K562 (cell line): Measurements from ENCODE around the gene MYO16. TPM values are rescaled to one million over a fixed set of nuclear protein-coding genes. Genes with fewer than 3 reads are reported as not detected.

ENCODE experiments used
- ATAC-seq: fragments of 200-7000 bp; cut with Tn5 transposase; 3 replicates; pipeline ENCODE4 v1.9.1; 2020; ENCODE audit warnings: moderate library complexity
- BruUV-seq: library from RNA; stranded (reverse); fragments of 400-500 nt; replicated peaks from 2 replicates; lab custom pipeline; 2021; lab: Mats Ljungman, UMichigan
- CTCF ChIA-PET: fragments of 300-600 bp; formaldehyde crosslinking; extraction: SDS; loops from one replicate; lab custom pipeline; 2021; ENCODE audit warnings: low intra/inter-chr PET ratio; lab: Yijun Ruan, JAX
- POLR2A ChIA-PET: fragments of 300-600, 350-650 bp; sonication (Branson Sonifier 250); formaldehyde crosslinking; extraction: SDS; loops from one replicate; lab custom pipeline; 2021; ENCODE audit warnings: antibody characterized with exemption, inconsistent platforms; lab: Yijun Ruan, JAX
- DNase-seq, 4 experiments: peaks; one replicate each; pipeline versions ENCODE4 v3.0.0 to v3.0.0-alpha.2; 2011 to 2018; ENCODE audit warnings: low spot score in 3 of 4, mixed read lengths in 3 of 4; ENCODE audit errors: extremely low read depth in 1 of 4
- FAIRE-seq: peaks from 2 replicates; lab custom pipeline; 2011; peaks lifted over from hg19 to GRCh38; lab: Jason Lieb, UNC
- H2AFZ ChIP-seq: 2 replicates; pipeline ENCODE4 v1.6.0; 2011; ENCODE audit warnings: low read depth, low read length, control low read depth, inconsistent platforms
- H3K27ac ChIP-seq: fragments of 200-600 bp; 3 replicates; pipeline ENCODE4 v1.8.0; 2011; ENCODE audit warnings: low read depth, mild to moderate bottlenecking, control low read depth, inconsistent platforms, low read length, moderate library complexity, mixed read lengths; ENCODE audit errors: extremely low read depth
- H3K27me3 ChIP-seq, 2 experiments: fragments of 300-600 bp in 1 of 2; 2 replicates in 1 of 2; 3 replicates in 1 of 2; pipeline versions ENCODE4 v1.6.0 to v1.8.0; 2011; ENCODE audit warnings: inconsistent platforms in 2 of 2, low read length in 2 of 2, mild to moderate bottlenecking in 1 of 2, mixed read lengths in 1 of 2, moderate library complexity in 1 of 2; ENCODE audit not compliant: control insufficient read depth in 2 of 2, insufficient read depth in 2 of 2
- H3K36me3 ChIP-seq: fragments of 300-600 bp; 3 replicates; pipeline ENCODE4 v1.8.0; 2011; ENCODE audit warnings: mild to moderate bottlenecking, low read length, inconsistent platforms; ENCODE audit not compliant: control insufficient read depth, insufficient read depth
- H3K4me1 ChIP-seq, 2 experiments: fragments of 200-600 bp in 1 of 2; replicated peaks in 1 of 2; 2 replicates in 1 of 2; 3 replicates in 1 of 2; pipeline versions ENCODE4 v1.5.1 to v1.8.0; 2011; ENCODE audit warnings: inconsistent platforms in 2 of 2, low read length in 2 of 2, mild to moderate bottlenecking in 1 of 2, mixed read lengths in 1 of 2, moderate library complexity in 1 of 2; ENCODE audit not compliant: control insufficient read depth in 2 of 2, insufficient read depth in 2 of 2
- H3K4me2 ChIP-seq: 2 replicates; pipeline ENCODE4 v1.6.1; 2011; ENCODE audit warnings: low read length, control low read depth, inconsistent platforms, mixed read lengths; ENCODE audit not compliant: insufficient read depth
- H3K4me3 ChIP-seq: fragments of 200-600 bp; sonication (generic), shearing (Covaris generic); 2 replicates; pipeline ENCODE4 v1.5.1; 2016; ENCODE audit warnings: control low read depth, inconsistent platforms
- H3K79me2 ChIP-seq: fragments of 200-600 bp; 3 replicates; pipeline ENCODE4 v1.8.0; 2011; ENCODE audit warnings: low read length, inconsistent platforms; ENCODE audit not compliant: control insufficient read depth, insufficient read depth
- H3K9ac ChIP-seq, 2 experiments: 2 replicates each; pipeline versions ENCODE4 v1.6.0 to v1.6.1; 2011; ENCODE audit warnings: low read depth in 2 of 2, low read length in 2 of 2, control low read depth in 1 of 2, inconsistent platforms in 1 of 2, mild to moderate bottlenecking in 1 of 2, mixed read lengths in 1 of 2; ENCODE audit not compliant: insufficient read depth in 1 of 2
- H3K9me1 ChIP-seq: one replicate; pipeline ENCODE4 v1.6.0; 2011; ENCODE audit warnings: inconsistent platforms, mild to moderate bottlenecking, low read length, moderate library complexity; ENCODE audit not compliant: control insufficient read depth, insufficient read depth
- H3K9me3 ChIP-seq: replicated peaks from 2 replicates; pipeline ENCODE4 v1.5.1; 2011; ENCODE audit warnings: low read depth, low read length, inconsistent platforms; ENCODE audit not compliant: control insufficient read depth, insufficient read depth
- H4K20me1 ChIP-seq: replicated peaks from 2 replicates; pipeline ENCODE4 v1.6.1; 2011; ENCODE audit warnings: low read length, inconsistent platforms, mixed read lengths; ENCODE audit not compliant: control insufficient read depth, insufficient read depth
- CBX1 ChIP-seq: sonication (generic); IDR thresholded peaks from 2 replicates; pipeline ENCODE4 v1.6.1; 2016; ENCODE audit warnings: antibody characterized with exemption, low read depth, mild to moderate bottlenecking
- ELF4 ChIP-seq: fragments of 450-650 bp; formaldehyde crosslinking; IDR thresholded peaks from 2 replicates; pipeline ENCODE4 v1.4.0; 2022; ENCODE audit warnings: missing genetic modification characterization
- FOXJ2 ChIP-seq: fragments of 200-800 bp; sonication (Bioruptor generic); IDR thresholded peaks from 2 replicates; pipeline ENCODE4 v1.6.1; 2016; ENCODE audit warnings: missing genetic modification characterization, missing compliant biosample characterization
- HIVEP1 ChIP-seq: fragments of 250-450 bp; sonication (Bioruptor Pico); IDR thresholded peaks from 2 replicates; pipeline ENCODE4 v1.4.0; 2020; ENCODE audit warnings: mild to moderate bottlenecking
- JUN ChIP-seq, 2 experiments: sonication (generic) in 1 of 2; formaldehyde crosslinking in 1 of 2; IDR thresholded peaks; 2 replicates each; pipeline versions ENCODE4 v1.6.1 to v1.8.0; 2012 to 2022; ENCODE audit warnings: borderline replicate concordance in 2 of 2, mild to moderate bottlenecking in 2 of 2, improper control_type of control experiment in 1 of 2, low read depth in 1 of 2, low read length in 1 of 2, missing genetic modification reagents in 1 of 2
- JUND ChIP-seq, 2 experiments: IDR thresholded peaks; 2 replicates in 1 of 2; 3 replicates in 1 of 2; pipeline ENCODE4 v1.6.1; 2011; ENCODE audit warnings: borderline replicate concordance in 2 of 2, low read depth in 2 of 2, low read length in 2 of 2, improper control_type of control experiment in 1 of 2, missing biosample characterization in 1 of 2, missing genetic modification characterization in 1 of 2, missing genetic modification reagents in 1 of 2
- KLF1 ChIP-seq: fragments of 450-650 bp; IDR thresholded peaks from 2 replicates; pipeline ENCODE4 v1.6.1; 2016; ENCODE audit warnings: missing genetic modification characterization, missing compliant biosample characterization
- ZBTB7A ChIP-seq: IDR thresholded peaks from 2 replicates; pipeline ENCODE4 v1.6.1; 2011; ENCODE audit warnings: low read depth, mild to moderate bottlenecking, low read length, moderate library complexity, borderline replicate concordance; ENCODE audit not compliant: control insufficient read depth
- ZNF274 ChIP-seq: IDR thresholded peaks from 2 replicates; pipeline ENCODE4 v1.6.1; 2011; ENCODE audit warnings: low read depth, mild to moderate bottlenecking, low read length, moderate library complexity, borderline replicate concordance
- ZNF384 ChIP-seq: IDR thresholded peaks from 2 replicates; pipeline ENCODE4 v1.6.1; 2012; ENCODE audit warnings: low read depth, low read length, improper control_type of control experiment
- WGBS: fragments of 100-300 bp; shearing (Covaris generic); methylation state at CpG from one replicate; pipeline ENCODE4 v1.1.6; 2016; ENCODE audit warnings: low coverage, mixed read lengths; ENCODE audit not compliant: insufficient coverage; ENCODE audit errors: missing lambda C conversion rate; 5-methylcytosine and 5-hydroxymethylcytosine counted together
- in situ Hi-C: fragments of 300-500 bp; cut with MboI; formaldehyde crosslinking; loops from 4 replicates; pipeline ENCODE4 v1.15.0; 2018; ENCODE audit warnings: inconsistent platforms, mixed read lengths
- intact Hi-C: fragments of 100-400 bp; cut with micrococcal nuclease; formaldehyde crosslinking; loops from 2 replicates; pipeline ENCODE4 v1.14.2; 2022
- polyA plus RNA-seq, 8 experiments: library from polyadenylated mRNA; depleted of rRNA in 4 of 8; stranded (reverse) in 5 of 8; unstranded in 3 of 8; fragments of >200 nt; fragmentation: Nextera tagmentation in 2 of 8; fragmentation: Illumina TruSeq in 1 of 8; extraction: Ambion mirVana in 2 of 8; extraction: Trizol in 1 of 8; gene quantifications; 2 replicates each; pipeline versions ENCODE4 v1.2.1 to v1.2.3, GENCODE V29; 2011 to 2014; ENCODE audit warnings: inconsistent platforms in 1 of 8, missing spikeins in 1 of 8
- total RNA-seq, 7 experiments: library from RNA; depleted of rRNA in 6 of 7; stranded (reverse); fragments of >200 nt in 6 of 7; fragmentation: Illumina TruSeq in 2 of 7; extraction: Trizol in 2 of 7; gene quantifications; 2 replicates each; pipeline versions ENCODE4 v1.2.1 to v1.2.3, GENCODE V29; 2011 to 2021; ENCODE audit warnings: low replicate concordance in 1 of 7
- TF ChIP-seq, protein P1 (sequence below), 2 experiments: fragments of 450-650 bp; conservative IDR thresholded peaks; 2 replicates each; pipeline ENCODE4 v1.6.1; 2017; ENCODE audit warnings: mild to moderate bottlenecking in 2 of 2, moderate library complexity in 2 of 2
- TF ChIP-seq, protein P2 (sequence below), 2 experiments: fragments of 150-350 bp in 1 of 2; IDR thresholded peaks; 2 replicates each; pipeline ENCODE4 v1.6.1; 2012 to 2016; ENCODE audit warnings: low read depth in 2 of 2, low read length in 2 of 2, mild to moderate bottlenecking in 1 of 2, moderate library complexity in 1 of 2
- TF ChIP-seq, protein P3 (sequence below): fragments of 250-450 bp; sonication (Bioruptor Pico); IDR thresholded peaks from 2 replicates; pipeline ENCODE4 v1.8.0; 2022; ENCODE audit warnings: inconsistent platforms, mild to moderate bottlenecking, moderate library complexity, borderline replicate concordance

The MYO16 gene
- total and polyA plus RNA-seq, 9 of the 15 experiments (the other 6 are each of a cell fraction or from before 2014, with no cell fraction given), result 4.3 to 45.7 (median 12.1) TPM

DNA sequence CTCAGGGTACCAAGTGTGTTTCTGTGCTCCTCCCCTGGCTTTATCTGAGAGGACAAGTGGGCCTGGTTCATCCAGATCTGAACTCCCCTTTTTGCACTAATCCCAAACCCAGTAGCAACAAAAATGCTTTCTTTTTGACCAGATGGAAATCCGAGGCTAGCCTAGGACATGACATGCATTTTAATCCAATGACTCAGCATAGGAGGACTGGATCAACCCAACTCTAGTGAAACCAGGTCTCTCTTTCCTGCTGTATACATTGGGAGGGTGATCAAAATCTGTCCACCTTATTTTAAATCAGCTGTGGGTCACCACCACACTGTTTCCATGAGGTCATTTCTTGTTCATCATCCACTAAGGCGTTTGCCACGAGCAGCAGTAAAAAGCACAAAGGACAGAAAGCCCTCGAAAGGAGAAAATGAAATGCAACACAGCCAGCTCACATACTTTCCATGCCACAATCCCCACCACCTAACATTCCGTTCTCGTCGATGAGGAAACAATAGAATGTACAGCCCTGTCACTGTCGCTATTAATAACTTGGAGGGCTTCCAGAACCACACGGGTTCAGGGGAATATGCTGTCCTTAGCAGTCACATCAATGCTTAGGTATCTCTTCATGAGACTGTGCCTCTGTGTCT is 614.0 kb downstream of the MYO16 start (continued):
- TF ChIP-seq JUND (IDR thresholded peaks at IDR 0.05; ENCODE audit: borderline replicate concordance, low read depth, low read length), result no peak
- peak; percentile 18; the same call in 1 of the 3 replicates for TF ChIP-seq JUND (tag; IDR thresholded peaks at IDR 0.05; ENCODE audit: borderline replicate concordance, low read depth, low read length)
- TF ChIP-seq, all 486 proteins: peak for 16

DNA sequence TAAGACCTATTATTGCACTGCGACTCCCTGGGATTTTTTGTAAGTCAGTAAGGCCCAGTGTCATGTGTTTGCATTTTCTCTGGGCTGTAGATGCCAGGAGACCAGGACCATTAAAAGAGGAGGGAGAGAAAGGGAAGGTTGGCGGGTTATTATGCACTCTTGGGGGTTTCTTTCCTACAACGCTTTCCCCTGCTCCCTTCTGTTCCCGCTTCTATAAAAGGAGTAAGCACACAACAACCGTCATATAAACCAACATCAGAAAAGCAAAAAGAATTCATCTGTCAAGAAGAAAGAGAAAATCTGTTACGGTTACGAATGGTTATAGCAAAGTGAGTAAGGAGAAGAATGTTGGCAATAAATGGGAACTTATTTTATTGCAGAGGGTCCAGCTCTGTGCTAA is 615.2 kb downstream of the MYO16 start:
- Histone ChIP-seq H2AFZ (no peak overlapping the region), H3K36me3 (no peaks in the 10 kb centered on the region), H3K79me2 (no peaks in the 10 kb centered on the region), H3K4me1 (no peaks in the 10 kb centered on the region; a peak in 1 of 5 replicates), H3K4me3 (no peak overlapping the region), H3K27ac (no peak overlapping the region), H3K4me2 (no peak overlapping the region), H3K9me1 (no peaks in the 10 kb centered on the region), H3K9me3 (no peaks in the 10 kb centered on the region), H4K20me1 (no peaks in the 10 kb centered on the region), H3K9ac (no peak overlapping the region), H3K27me3 (no peaks in the 10 kb centered on the region)
- 9% methylated on average over 6 of the region's 7 CpGs for WGBS
- no peak for ATAC-seq
- ChIA-PET CTCF (no interaction called here), POLR2A (no interaction called here)
- FAIRE-seq, result no peak
- intact Hi-C loops (no loop called here), in situ Hi-C loops (no loop called here)
- BruUV-seq, result no TSS peak
- DNase-seq, result no peak
- no peak for TF ChIP-seq ZBTB7A
- TF ChIP-seq FOXJ2 (tag), result no peak
- TF ChIP-seq, protein P1, sequence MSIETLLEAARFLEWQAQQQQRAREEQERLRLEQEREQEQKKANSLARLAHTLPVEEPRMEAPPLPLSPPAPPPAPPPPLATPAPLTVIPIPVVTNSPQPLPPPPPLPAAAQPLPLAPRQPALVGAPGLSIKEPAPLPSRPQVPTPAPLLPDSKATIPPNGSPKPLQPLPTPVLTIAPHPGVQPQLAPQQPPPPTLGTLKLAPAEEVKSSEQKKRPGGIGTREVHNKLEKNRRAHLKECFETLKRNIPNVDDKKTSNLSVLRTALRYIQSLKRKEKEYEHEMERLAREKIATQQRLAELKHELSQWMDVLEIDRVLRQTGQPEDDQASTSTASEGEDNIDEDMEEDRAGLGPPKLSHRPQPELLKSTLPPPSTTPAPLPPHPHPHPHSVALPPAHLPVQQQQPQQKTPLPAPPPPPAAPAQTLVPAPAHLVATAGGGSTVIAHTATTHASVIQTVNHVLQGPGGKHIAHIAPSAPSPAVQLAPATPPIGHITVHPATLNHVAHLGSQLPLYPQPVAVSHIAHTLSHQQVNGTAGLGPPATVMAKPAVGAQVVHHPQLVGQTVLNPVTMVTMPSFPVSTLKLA (conservative IDR thresholded peaks at IDR 0.05), result no peak
- TF ChIP-seq ZNF274, result no peak
- TF ChIP-seq, protein P2, sequence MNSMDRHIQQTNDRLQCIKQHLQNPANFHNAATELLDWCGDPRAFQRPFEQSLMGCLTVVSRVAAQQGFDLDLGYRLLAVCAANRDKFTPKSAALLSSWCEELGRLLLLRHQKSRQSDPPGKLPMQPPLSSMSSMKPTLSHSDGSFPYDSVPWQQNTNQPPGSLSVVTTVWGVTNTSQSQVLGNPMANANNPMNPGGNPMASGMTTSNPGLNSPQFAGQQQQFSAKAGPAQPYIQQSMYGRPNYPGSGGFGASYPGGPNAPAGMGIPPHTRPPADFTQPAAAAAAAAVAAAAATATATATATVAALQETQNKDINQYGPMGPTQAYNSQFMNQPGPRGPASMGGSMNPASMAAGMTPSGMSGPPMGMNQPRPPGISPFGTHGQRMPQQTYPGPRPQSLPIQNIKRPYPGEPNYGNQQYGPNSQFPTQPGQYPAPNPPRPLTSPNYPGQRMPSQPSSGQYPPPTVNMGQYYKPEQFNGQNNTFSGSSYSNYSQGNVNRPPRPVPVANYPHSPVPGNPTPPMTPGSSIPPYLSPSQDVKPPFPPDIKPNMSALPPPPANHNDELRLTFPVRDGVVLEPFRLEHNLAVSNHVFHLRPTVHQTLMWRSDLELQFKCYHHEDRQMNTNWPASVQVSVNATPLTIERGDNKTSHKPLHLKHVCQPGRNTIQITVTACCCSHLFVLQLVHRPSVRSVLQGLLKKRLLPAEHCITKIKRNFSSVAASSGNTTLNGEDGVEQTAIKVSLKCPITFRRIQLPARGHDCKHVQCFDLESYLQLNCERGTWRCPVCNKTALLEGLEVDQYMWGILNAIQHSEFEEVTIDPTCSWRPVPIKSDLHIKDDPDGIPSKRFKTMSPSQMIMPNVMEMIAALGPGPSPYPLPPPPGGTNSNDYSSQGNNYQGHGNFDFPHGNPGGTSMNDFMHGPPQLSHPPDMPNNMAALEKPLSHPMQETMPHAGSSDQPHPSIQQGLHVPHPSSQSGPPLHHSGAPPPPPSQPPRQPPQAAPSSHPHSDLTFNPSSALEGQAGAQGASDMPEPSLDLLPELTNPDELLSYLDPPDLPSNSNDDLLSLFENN (IDR thresholded peaks at IDR 0.05; ENCODE audit: low read depth in 2 of 2, low read length in 2 of 2), result no peak
- TF ChIP-seq ZNF384, result no peak
- TF ChIP-seq, protein P3, sequence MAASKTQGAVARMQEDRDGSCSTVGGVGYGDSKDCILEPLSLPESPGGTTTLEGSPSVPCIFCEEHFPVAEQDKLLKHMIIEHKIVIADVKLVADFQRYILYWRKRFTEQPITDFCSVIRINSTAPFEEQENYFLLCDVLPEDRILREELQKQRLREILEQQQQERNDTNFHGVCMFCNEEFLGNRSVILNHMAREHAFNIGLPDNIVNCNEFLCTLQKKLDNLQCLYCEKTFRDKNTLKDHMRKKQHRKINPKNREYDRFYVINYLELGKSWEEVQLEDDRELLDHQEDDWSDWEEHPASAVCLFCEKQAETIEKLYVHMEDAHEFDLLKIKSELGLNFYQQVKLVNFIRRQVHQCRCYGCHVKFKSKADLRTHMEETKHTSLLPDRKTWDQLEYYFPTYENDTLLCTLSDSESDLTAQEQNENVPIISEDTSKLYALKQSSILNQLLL (CRISPR knock-in tag), result no peak
- TF ChIP-seq HIVEP1 (CRISPR knock-in tag), result no peak
- TF ChIP-seq CBX1, result no peak
- TF ChIP-seq ELF4 (CRISPR knock-in tag), result no peak
- no peak for TF ChIP-seq JUN (IDR thresholded peaks at IDR 0.05; ENCODE audit: borderline replicate concordance, low read depth, low read length)
- no peak for TF ChIP-seq JUN (CRISPR knock-in tag; IDR thresholded peaks at IDR 0.05; ENCODE audit: borderline replicate concordance)
- no peak for TF ChIP-seq KLF1
